GM18867 (cell line): Measurements from ENCODE around the gene CCDC13.

ENCODE experiments used
- ATAC-seq: cut with Tn5 transposase; IDR thresholded peaks from one replicate; pipeline ENCODE4 v1.9.1; 2021; ENCODE audit warnings: mild to moderate bottlenecking, moderate library complexity; ENCODE audit not compliant: unreplicated experiment

CCDC13 gene

DNA sequence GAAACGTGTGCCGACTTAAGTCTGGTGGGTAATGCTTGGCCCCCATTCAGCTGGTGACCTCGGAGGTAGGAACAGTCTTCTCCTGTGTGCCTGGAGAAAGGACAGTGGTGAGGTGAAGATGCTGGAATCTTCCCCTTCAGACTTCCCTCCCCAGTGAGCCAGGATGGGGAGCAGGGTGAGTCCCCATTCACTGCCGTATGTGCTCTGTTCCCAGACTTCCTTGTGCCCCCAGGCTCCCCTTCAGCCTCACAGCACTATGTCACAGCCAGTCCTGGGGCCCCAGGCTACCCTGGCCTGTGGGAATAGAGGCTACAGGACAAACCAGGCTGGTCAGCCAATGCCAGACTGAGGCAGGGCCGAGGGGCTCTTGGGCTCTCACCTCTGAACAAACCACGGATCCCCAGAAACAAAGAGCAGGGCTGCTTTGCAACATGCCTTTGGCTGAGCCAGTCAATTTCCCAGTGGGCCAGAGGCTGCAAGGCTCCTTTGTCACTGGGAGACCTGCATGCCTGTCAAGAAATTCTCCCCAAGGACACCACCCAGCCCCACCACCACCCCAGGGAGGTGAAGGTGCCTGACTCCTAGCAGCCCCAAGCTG lies 38.7 kb downstream of the CCDC13 start:
- no peak for ATAC-seq

DNA sequence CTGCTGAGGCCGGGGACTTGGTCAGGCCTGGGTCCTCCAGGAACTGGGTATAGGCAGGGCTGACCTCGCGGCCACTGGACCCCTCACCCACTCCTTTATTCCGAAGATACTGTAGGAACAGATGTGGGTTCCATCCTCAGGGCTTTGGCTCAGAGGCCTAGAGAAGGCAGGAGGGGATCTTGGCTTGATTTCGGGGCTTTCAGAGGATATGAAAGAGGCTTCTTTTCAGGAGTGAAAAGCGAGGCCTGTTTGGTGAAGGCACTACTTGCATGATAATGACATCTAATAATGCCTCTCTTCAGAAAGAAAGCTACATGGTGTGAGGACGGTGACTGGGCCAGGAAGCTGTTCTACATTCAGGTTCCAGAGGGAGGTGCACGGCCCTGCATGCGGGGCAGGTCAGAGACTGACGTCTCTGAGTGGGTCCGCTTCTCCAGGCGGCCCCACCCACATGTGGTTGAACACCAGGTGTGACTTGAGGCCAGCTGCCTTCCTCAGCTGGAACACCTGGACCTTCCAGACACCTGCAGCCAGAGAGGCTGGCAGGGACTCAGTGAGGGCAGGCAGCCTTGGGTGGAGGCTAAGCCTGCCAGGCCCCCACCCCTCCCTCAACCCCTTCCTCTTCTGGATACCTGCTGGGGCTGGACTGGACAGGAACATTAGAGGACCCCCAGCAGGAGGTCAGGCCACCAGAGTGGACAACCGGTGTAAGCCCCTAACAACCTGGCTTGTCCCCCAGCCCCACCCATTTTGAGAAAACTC lies 39.4 kb downstream of the CCDC13 start:
- ATAC-seq = no peak

DNA sequence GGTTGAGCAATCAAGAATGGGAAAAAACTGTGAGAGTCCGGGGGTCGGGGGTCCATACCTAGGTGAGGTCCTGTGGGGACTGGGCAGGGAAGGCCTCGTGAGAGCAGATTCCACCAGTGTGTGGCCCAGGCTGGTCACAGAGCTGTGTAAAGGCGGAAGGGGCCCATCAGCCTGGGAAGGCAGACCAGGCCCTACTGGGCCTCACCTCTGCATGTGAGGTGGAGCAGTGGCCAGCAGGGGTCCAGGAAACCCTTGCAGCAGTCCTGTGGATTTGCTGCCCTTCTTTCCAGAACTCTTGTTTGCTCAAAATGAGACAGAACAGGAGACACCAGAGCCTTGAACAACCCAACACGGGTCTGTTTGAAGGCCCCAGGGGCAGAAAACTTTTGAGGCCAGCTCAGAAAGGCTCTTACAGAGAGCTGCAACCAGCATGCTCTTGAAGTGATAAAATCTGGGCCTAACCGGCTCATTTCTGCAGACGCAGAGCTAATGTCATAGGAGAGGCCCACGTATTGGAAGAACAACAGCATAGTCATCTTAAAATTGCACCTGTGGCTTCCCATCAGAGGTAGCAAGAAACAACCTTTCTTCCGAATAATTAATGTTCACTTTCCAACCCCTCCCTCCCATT lies 40.1 kb downstream of the CCDC13 start:
- ATAC-seq = no peak

DNA sequence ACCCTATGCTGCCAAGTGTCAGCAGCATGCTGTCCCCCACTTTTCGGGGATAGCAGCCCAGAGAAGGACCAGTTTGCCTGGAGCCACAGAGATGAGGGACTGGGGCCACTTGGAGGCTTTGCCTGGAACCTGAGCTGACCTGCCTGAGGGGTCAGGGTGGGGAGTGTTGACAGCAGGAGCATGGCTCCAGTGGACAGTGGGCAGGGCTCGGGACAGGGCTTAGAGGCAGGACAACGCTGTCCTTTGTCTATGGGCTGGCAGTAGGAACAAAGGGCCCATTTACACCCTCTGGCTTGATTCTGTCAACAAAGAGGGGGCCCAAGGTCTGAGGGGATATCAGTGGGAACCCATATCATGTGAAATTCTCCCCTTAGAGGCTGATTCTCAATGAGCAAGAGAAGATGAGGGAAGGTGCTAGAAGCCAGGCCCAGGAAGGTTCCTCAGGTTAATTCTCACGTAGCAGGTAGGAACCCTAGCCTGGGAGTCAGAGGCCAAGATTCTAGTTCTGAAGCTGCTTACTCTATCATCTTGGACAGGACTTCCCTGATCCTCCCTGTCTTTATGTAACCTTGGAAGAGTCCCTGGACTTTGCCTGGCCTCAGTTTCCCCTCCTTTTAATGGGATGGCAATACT lies 40.7 kb downstream of the CCDC13 start:
- ATAC-seq = no peak

DNA sequence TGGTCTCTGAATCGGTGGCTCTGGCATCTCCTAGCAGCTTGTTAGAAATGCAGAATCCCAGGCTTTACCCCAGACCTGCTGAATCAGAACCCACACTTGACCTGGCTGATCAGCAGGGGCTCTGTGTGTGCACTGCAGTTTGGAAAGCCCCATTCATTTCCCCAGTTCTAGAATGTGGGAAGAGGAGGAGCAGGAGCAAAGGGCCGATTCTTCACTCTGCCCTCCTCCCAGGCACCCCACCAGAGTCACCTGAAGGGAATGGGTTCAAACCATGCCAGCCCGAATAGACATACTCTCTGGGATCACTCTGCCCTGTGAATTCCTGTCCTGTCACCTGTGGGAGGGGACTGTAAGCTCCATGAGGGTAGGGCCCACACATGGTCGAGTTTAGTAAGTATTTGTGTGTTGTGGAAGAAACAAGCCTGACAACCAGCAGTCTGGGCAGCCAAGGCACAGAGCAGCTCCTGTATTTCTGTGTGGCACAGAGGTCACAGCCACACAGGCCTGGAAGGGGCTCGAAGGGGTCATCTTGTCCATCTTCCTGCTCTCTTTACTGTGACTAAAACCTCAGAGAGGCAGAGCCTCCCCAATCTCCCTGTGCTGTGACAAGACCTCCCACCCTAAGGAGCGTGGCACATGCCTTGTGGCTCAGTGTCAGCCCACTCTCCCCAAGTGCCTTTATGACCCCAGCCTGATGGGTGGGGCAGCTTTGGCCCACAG lies 41.4 kb downstream of the CCDC13 start:
- ATAC-seq = no peak

DNA sequence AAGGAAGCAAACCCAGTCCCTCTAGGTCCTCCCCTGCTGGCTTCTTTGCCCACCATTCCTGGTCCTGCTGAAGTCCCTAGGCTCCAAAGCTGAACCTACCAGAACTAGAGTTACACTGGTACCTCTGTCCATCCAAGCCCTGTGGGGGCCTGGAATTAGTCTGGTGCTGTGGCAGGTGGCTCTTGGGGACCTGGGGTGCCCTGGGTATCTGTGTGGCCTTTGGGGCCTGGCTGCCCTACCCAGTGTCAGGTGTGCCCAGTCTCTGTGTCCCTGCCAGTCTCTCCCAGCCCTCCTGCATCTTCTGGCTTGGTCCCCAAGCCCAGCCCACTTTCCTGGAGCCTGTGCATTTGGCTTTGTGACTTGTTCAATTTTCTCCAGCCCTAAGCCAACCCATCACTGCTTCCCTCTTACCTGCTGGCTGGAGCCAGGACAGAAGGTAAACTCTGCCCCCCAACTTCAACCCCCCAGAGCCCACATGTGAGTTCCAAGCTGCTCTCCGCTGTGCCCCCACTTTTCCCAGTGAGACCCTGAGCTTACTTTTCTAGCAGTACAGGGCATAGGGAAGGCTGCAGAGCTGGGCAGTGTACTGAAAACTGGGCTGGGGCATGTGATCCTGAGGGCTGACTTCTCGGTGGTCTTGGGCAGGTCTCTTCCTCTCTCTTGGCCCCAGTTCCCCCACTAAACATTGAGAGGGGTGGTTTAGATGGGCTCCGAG lies 42.2 kb downstream of the CCDC13 start:
- no peak for ATAC-seq

DNA sequence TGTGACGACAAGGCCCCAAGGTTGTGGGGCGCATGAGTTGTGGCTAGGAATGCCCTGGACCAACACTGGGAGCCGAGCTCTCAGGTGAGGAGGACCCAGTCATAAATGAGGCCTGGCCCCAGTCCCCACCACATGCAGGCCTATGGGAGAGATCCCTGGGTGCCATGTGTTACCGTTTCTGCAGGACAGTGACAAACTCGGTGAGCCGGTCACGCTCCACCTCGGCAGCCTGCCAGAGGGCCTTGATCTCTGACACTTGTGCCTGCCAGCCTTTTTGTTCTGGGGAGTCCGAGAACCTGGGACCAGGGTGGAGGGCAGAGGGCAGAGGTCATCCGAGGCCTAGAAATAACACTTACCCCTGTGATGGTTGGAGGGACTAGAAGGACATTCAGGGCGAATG lies 42.8 kb downstream of the CCDC13 start:
- ATAC-seq = no peak

DNA sequence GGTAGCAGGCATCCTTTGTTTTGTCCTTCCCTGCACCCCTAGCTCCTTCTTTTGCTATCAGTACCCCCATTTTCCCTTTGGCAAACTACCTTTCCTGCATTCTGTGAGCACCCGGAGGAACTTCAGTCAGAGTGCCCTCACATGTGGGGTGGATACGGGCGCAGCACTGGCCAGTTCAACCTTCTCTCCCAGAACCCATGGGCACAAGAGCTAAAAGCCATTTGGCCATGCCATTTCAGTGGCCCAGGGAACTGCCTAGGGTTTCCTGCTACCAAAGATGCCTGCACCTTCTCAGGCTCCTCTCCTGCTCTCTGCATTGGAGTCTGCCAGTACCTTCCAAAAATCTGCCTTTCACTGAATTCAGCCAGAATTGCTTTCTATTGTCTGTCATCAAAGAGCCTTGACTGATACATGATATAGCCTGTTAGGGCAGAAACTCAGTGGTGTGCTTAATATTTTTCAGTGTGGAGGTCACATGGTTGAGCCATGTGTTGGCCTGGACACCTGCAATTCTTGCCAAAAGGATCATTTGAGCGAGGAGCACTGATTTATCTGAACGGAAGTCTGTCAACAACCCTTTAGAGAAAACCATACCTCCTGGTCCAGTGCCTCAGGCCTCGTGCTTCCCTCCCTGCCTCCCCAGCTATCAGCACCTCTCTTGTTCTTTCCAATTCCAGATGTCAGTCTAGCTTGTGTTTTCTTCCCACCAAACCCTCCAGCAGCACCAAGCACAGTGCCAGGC lies 43.5 kb downstream of the CCDC13 start:
- no peak for ATAC-seq

DNA sequence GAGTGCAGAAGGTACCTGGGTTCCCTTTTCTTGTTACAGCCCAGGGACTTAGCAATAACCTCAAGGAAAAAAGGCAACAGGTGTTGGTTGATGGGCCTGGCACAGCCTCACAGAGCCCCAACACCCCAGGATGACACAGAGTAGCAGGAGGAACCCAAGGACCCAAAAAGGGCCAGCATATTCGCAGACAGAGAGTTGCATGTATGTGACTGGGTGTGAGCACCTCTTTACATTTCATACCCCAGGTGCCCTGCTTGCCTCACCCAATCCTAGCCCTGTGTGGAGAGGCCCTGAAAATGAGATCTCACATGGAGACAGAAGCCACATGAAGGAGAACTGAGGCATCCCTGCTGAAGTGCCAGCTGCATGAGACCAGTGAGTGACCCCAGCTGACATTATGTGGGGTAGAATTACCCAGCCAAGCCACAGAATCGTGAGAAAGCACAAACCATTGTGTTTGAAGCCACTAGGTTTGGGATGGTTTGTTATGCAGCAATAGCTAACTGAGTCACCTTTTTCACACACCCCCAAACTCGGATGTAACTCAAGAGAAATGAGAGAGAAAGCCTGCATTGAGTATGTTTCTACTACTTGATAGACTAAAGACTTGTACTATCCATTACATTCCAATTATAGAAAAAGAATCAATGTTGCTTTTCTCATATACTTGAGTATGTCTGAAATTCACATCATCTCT lies 44.2 kb downstream of the CCDC13 start:
- no peak for ATAC-seq

DNA sequence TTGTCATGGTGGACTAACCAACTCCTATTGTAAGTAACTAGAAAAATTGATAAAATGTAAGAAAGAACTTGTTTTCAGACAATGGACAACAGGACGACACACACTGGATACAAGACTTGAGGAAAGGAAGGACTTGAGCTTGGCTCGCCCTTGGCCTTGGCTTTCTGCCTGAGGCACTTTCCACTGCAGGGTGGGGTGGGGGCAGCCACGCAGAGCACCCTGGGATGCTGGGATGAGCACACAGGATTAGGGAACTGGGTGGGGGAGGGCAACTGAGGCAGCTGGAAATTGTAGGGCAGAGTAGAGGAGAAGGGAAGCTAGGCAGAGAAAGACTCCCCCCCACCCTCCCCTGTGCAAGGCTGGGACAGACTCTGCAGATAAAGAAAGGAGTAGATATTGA lies 45.0 kb downstream of the CCDC13 start:
- ATAC-seq = no peak

DNA sequence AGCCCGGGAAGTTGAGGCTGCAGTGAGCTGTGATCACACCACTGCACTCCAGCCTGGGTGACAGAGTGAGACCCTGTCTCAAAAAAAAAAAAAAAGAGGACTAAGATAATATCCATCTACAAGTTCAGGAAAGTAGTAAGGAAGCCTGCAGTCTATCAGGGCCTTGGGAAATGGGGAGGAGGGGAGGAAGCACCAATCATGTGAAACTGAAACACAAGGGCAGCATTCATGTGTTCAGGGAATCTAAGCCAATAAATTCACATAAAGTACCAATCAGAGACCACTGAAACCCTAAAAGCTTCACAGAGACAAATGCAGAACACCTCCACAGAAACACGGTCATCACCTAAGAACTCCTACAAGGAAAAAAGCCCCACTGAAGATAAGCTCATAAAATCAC lies 47.6 kb downstream of the CCDC13 start:
- ATAC-seq = no peak

DNA sequence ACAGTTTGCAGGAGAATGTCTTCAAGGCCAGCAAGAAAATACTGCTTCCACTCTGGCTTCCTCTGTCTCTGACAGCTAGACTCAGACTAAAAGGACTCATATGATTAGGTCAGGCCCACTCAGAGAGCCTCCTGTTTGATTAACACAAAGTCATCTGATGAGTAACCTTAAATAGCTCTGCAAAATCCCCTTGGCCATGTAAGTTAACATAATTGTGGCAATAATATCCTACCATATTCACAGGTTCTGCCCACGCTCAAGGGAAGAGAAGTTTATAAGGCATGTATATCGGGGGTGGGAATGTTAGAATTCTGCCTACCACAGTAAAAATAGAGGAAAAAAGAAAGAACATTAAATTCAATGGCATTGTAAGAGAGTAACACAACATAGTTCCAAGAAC lies 49.8 kb downstream of the CCDC13 start:
- ATAC-seq = no peak
